GM04503 (cell line): ENCODE measurements around the gene ZBTB20.

Experiments used
- DNase-seq: peaks from one replicate; pipeline ENCODE4 v3.0.0-alpha.2; 2012; ENCODE audit warnings: low read depth

The ZBTB20 gene

DNA sequence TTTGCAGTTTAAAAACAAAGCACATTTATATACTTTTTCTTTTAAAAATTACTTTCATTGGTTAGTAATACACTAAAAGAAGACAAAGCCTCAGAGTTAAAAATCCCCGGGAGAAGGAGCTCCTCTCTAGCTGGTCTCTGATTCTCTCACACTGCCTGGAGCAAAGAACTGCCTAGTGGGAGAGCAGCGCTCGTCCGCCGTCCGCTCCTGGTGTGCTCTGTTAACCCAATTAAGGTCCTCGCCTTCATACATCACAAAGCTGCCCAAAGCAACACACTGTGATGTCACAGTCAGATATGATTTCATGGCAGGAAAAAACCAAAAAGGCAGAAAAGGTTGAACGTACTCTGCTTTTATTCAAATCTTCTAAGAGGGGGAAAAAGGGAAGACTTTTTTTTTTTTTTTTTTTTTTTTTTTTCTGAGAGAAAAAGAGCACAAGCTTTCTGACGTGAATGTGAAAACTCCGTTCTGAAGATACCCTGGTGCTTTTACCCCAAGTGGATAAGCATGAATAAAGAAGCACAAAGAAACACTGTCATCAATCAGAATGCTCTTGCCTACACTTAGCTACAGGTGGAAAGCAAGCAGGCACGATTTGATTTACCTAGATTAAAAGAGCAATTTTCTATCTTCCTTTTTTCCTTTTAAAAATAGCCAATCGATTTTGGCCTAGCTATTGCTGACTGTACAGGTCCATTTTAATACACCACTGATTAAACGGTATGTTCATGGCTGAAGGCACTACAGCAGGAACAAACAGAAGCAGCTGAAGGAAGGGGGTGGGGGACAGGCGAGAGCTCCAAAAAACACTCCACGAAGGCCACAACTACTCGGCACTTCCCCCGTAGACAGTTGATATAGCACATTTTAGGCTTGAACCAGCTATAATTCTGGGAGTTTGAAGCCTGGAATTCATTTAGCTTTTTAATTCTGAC, 738.1 kb downstream of the ZBTB20 start:
- no peak for DNase-seq

DNA sequence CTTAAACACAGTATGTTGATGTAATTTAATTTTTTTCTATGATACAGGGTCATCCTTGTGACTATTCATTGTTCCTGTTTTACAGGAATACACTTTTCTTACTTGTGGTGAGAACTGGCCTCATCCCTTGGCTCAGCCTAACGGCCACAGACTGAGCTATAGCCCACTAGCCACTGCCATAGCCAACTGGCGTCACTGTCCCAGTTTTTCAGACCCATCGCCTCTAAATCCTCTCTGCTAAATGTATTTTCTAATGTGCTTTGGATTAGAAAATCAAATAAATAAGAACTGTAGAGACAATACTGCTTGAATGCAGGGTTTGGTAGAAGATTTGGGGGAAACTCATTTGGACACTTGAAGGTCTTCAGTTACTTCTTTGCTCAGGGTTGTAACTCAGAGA, 740.2 kb downstream of the ZBTB20 start:
- no peak for DNase-seq

DNA sequence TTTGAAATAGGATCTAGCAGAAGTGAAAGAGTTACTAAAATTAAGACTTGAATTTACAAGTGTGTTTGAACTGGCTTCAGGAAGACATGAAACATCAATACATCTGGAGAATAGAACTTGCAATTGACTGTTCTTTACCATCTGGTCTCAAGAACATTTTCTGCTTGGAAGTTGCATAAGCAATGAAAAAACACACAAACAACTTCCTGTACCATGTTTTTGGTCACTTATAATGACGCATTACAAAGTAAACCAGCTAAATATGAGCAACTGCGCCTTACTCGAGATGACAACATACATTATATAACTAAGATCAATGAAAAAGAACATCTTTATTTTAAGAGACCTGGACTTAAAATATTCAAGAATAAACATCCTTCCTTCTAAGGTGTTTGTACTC, 740.8 kb downstream of the ZBTB20 start:
- no peak for DNase-seq

DNA sequence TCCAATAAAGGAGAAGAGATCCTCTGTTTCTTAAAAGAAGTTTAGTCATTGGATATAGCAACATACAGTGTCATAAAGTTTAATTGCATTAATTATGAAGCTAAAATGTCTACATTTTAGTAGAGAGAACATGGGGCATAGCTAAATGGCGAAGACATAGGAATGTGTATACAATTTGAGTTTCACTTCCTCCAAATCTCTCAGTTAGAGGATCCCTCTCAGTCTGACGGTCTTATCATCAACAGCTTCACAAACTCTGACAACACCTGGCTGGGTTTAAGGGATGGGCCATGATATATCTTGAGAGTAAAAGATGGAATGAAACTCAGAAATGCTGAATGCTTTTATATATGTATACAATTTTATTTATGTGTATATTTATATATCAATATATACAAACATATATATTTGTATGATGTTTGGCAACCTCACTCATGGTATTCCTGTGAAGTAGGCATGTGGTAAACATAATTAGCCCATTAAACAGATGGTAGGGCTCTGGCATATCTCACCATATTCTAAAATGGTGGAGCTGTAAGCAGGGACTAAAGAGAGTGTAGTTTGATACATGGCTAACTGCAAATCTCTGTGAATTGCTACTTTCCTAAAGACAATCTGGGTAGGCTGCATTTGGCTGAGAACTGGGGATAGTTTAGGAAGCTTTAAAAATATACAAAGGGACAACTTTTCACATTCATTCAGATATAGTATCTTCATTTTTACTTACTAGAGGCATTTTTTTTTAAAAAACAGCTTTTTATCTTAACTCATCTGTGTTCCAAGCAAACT, 741.7 kb downstream of the ZBTB20 start:
- no peak for DNase-seq

DNA sequence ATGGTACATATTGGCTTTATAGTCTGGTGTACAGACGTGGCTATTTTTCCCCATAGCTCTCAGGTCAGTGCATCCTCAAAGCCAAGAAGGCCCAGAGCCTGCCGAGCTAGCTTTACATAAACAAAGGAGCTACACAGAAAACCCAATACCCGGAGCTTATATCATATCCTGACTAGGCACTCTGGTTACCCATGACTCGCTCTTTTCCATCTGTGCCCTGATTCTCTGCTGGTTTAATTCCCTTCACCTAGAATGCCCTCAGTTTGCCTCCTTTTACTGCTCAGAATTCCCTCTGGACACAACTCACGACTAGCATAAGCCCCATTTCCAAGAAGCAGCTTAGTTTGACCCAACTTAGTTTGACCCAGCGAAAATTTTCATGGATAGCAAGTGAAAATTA, 742.5 kb downstream of the ZBTB20 start:
- DNase-seq = no peak

DNA sequence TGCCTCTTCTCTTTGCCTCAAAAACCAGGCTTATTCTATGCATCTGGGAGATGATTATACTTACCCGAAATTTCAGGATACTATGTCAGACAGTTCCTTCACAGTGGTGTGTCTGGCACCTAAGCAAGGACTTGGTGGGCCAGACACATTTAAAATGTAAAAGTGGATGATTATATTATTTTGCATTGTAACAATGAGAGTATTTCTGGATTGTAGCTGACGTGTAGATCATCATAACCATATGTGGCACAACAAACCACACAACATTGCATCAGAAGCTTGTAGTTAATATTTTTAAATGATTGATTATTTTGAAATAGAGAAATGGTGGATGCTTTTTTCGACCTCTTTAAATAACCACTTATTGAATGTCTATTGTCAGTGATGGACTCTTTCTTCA, 744.2 kb downstream of the ZBTB20 start:
- DNase-seq = no peak

DNA sequence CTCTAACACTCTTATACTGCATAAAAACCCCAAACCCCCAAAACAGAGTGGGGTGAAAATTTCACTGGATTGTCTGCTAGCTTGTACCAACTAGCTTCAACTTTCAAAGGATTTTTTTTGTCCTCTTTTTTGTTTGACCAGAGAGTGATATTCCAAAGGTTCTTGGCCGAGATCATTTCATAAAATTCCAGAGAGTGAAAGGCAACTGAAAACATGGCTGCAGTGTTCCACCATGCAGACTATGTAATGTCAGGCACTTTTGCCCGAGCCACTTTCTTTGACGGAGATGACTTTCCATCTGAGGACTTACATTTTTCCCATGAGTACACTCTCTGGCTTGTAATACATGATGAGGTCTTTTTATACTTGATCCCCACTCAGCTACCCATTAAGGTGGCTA, 745.7 kb downstream of the ZBTB20 start:
- no peak for DNase-seq

DNA sequence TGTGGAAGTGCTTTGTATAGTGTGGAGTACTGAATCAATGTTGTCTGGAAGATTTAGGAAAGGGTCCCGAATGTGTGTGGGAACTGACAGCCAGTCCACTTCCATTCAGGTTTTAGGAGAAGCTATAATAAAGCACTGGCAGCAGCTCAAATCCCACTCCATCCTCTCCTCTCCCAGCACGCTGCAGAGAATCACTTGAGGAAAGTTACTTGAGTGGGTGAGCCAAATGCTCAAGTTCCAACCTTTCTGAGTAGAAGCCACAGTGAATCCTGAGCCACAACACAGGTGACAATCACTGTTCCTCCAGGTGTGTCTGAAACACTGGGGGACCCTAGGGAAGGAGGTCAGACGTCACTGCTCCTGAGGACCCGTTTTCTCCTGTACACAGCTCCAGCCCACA, 746.7 kb downstream of the ZBTB20 start:
- no peak for DNase-seq

DNA sequence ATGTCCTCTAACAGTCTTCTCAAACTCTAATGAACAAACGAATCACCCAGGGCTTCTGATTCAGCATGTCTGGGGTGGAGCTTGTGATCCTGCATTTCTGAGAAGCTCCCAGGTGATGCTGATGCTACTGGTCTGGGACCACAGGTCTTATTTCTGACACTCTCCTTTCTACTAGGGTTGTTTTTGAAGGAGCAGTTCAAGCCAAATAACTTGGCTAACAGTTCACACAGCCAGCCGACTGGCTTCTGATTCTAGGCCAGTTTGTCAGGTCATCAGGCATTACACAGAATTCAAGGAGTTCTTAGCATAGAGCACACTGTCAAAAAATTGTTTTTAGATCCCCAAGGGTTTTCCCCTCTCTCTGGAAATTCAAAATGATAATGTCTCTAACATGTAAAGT, 752.5 kb downstream of the ZBTB20 start:
- DNase-seq = no peak

DNA sequence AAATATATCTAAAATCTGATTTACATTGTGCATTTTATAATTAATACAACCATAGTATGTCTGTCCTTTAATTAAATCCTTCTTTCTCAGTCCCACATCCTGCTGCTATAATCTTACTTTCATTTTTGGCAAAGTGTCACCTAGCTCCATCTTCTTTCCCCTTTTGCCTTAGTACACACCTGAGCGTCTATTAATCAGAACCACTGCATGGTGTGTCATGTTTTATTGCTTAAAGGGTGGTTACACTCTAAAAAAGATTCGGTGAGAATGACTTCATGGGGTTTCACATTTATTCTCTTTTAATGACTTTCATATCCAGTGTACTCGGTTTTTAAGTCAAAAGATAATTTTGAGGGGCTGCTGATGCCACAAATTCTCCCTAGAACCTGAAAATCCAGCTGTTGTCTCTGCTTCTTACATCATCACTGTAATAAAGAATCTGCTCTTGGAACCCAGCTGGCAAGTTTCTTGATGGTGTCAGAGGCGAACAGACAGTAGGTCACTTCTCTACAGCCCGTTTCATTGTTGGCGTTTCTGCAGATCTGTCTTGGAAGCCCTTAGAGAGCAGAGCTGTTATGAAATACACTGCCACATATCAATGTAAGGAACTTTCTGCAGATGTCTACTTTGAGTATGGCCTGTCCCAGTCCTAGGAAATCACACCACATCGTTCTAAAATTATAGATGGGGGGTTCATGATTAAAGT, 753.6 kb downstream of the ZBTB20 start:
- no peak for DNase-seq

DNA sequence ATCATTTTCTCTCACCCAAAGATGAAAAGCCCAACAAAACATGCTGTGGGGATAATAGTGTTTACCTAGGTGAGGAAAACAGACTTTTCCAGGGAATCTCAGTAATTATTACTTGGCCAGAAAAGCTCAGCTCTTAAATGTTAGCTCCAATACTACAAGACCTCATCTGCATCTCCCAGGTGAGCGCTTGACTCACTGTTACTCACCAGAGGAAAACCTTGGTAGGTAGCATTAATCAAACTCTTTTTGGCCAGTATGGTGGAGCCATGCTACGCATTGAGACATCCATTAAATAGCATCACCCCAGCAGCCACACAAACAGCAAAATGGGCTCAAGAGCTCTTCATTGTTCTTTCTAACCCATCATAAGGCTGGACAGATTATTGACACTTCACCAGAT, 754.3 kb downstream of the ZBTB20 start:
- DNase-seq = no peak

DNA sequence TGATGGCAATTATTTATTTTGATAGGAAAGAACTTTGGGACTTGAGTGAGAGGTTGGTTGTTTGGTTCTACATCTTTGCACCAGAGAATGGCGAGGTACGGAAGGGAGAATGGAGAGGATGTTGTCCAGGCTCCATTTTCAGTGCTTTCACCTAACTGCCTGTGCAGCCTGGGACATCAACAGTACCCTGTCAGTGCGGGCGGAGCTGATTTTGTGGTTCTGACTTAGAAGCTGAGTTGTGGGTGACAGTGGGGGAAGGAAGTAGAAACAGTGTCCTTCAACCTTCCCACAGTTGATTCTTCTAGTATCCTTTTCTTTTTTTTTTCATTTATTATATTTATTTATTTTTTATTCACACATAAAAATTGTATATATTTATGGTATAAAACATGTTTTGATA, 757.9 kb downstream of the ZBTB20 start:
- no peak for DNase-seq

DNA sequence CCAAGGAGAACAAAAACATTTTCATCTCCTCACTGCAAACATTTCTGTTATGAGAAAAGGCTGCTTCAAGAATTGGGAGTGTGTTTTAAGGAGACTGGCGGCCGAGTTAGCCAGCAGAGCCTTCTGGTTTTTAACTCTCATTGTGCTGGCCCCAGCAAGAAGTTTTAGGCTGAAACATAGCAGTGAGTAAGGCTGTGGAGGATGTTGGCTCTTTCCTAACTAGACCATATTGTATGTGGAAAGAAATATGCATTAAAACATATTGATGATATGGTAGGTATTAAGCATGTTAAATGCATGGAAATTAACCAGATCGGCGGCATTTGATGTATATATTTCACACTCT, 762.6 kb downstream of the ZBTB20 start:
- no peak for DNase-seq

DNA sequence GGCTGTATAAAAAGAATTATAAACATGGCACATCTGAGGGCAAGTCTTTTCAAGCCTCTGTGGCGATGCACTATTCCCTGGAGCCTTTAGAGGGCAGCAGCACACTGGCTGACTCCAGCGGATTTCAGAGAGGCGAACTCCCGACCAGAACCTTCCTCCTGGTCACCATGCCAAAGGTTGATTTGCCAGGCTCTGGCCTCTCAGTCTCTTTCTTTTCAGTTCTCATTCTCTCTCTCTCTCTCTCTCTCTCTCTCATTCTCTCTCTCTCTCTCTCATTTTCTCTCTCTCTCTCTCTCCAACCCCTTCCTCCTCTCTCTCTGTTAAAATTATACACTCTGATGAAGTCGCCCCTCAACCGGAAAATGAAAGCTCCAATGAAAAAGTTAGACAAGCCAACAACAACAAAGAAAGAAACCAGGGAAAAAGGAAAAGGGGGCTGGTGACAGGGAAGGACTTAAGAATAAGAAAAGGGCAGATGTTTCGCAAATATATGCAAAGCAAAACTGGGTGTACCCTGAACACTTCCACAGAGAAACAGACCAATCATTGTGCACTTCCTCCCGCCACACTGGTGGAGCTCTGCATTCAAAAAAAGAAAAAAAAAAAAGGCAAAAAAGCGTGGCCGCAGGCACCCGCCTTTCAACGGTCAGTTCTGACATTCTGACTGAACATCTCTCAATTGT, 763.1 kb downstream of the ZBTB20 start:
- DNase-seq = peak; percentile 39

DNA sequence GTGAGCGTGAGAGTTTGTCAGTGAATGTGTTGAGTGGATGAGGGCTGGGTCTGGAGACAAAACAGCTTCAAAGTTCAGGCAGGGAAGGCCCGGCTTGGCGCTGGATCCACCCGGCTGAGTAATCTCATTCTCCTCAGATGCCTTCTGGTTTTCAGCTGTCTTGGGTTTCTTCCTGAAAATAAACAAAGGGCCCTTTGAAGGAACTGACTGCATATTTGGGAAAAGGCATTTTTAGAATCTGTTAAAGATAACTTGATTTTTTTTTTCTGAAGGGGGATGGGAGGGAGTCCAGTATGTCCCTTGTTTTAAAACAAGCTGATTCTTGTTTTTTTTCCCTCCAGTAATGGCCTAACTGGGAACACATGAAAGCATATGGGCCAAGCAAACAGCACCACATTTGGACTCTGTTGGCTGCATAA, 766.8 kb downstream of the ZBTB20 start:
- DNase-seq = peak; percentile 76

DNA sequence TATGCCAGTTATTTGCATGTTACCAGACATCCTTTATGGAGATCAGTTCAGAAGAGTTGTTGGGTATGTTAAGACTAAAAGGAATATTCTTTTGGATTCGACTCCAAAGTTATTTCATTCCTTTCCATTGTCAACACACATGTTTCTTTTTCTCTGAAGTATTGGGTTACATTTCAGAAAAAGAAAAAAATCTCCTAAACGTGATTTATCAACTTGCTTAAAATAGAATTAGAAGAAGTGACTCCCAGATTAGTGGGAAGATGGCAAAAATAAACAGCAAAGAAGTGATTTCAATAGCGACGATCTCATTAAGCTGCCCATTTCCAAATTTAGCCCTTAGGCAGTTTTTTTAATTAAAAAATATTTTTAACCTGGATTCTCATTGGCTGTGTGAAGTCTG, 767.8 kb downstream of the ZBTB20 start:
- no peak for DNase-seq

DNA sequence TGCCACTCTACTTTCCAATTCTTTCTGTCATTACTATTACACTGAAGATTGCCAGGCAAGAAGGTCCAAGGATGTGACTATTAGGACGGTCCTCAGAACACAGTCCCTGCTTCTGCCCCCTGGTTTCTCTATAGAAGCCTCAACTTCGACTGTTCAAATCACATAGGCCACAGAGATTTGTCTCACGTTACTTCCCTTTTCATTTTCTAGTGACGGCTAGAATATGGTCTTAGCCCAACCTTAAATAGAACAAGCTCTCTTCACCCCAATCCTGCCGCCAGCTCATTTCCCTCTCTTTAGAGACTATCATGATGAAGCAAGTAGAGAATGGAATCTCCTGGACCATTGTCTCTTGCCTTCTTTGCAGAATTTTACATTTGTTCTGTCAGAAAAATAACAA, 768.3 kb downstream of the ZBTB20 start:
- DNase-seq = no peak

DNA sequence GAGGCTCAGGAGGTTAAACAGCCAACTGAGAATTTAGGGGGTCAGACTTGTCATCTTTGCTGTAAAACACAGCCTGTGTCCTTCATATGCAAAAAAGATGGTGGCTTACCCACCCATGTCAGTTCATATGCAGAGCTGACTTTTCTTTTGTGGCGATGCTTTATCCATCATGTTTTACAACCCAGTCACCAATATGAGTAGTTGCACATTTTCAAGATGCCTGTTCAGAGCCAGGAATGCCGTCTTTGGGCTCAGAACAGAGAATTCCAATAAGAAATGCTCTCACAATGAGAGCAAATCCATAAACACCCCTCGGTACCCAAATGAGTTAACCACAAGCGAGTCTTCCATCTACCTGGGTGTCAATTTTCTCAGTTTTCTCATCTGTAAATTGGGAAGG, 769.7 kb downstream of the ZBTB20 start:
- DNase-seq = peak; percentile 44

DNA sequence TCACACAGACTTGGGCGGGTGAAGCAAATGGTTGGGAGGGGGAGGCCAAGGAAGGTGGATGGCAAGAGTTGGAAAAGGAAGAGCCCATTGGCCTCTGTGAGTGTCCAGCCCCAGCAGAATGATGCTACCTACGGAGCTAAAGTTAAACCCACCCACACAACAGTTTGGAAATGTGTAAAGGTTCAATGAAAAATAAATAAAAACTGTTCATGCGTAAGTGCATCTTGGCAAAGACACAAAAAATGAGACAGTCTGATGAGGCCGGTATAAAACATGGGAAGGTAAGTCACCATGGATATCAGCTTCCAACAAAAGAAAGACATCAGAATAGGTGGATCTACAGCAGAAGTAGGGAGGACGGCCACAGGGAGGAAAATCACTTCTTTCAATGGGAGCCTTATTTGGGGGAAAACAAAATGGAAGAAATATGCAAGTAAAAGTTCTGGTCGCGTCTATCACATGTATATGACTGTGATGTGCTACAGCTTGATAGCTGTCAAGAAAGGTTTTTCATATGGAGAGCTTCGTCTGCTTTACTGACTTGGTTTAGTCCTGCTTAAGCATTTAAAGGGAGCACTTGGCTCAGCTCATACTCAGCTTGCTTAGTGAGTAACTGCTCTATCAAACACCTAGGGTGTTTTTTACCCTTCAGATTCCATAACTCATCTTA, 770.4 kb downstream of the ZBTB20 start:
- DNase-seq = no peak

DNA sequence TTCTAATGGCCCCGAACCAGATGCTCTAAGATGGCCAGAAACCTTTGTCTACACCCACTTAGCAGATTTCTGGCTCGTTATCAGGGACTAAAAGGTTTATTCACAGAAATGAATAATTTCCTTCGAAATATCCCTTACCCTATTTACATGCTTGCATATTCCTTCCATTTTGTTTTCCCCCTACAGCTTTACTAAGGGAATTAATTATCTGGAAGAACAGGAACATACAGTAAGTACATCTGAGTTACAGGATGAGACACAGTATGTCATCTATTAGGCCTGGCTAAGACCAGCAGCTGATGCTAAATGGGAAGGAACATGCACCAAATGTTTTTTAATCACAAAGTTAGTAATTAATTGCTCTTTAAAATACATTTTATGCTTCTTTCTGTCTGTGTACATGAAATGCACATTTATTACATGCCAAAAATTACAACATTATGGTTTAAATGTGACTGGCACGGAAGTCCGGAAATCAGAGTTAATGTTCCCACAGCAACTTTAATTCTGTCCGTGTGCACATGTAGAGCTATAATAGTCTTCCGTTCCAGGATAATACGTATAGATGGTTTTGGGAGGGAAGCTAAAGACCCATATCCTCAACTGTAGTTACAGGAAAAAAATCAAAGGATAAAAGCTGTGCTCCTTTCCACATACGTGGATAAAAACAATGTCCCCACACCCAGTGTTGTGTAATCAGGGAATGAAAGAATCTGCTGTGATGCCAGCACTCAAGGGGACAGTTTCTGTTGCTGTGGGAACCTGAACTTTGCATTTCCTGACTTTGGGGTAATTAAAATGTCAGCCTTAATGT, 771.3 kb downstream of the ZBTB20 start:
- peak; percentile 68 for DNase-seq
